HG03469 (cell line): Measurements from ENCODE around the gene PTGES3.

Source experiments
- ATAC-seq: cut with Tn5 transposase; IDR thresholded peaks from one replicate; pipeline ENCODE4 v1.9.1; 2021; ENCODE audit warnings: mild to moderate bottlenecking, moderate library complexity, moderate number of reproducible peaks; ENCODE audit not compliant: unreplicated experiment

PTGES3 gene

DNA sequence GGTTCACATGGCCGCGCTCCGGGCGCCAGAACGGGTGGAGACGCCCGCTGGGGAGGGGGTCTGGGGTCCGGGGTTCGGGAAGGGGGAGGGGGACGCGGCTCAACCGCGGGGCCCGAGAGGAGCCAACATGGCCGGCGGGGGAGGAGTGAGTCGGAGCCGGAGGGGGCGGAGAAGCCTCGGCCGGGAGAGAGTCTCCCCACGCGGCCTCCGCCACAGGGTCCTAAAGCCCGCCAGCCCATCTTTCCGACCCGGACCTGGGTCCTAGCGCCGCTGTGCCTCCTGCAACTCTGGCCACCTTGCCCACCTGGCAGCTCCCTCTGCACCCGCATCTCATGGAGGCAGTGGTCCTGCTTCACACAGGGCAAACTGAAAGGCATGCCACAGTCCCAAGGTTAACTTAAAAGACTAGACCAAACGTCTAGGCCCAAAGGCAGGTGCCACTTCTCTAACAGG is 57.9 kb downstream of the PTGES3 start, which contains the start of gene BAZ2A:
Gene BAZ2A, minus strand, starts transcription at position 147 of the 453 bp plus-strand sequence. CDS start 12,796 bp downstream, outside the sequence.
- peak; percentile 35 for ATAC-seq

DNA sequence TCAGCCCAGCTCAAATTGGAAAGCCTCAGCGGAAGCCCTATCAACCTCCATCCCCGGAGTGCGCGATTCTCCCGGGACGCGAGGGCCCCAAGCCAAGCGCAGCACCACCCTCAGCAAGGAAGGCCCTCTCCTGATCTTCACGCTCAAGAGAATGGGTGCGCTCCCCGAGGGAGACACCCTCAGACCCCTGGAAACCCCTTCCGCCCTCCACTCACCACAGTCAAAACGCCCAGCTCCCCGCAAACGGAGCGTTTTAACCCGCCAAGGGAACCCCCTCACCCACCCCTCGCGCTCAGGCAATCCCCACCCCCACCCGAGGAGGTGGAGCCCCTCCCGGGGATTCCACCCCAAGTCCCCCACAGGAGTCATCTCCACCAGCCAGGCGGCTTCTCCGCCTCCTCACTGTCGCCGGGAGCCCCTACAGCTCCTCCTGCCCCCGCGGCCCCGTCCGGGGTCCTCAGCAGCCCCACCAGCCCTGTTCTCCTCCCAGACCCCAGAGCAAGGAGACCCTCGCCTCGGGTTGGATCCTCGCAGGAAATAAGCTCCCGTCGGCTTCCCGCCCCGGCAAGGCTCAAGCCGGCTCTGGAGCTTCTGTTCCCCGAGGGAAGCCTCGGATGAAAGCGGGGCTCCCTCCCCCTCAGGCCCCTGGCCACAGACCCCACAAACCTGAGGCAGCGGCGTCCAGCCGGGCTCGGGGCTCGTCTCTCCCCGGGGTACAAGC is 58.5 kb downstream of the PTGES3 start:
- no peak for ATAC-seq

DNA sequence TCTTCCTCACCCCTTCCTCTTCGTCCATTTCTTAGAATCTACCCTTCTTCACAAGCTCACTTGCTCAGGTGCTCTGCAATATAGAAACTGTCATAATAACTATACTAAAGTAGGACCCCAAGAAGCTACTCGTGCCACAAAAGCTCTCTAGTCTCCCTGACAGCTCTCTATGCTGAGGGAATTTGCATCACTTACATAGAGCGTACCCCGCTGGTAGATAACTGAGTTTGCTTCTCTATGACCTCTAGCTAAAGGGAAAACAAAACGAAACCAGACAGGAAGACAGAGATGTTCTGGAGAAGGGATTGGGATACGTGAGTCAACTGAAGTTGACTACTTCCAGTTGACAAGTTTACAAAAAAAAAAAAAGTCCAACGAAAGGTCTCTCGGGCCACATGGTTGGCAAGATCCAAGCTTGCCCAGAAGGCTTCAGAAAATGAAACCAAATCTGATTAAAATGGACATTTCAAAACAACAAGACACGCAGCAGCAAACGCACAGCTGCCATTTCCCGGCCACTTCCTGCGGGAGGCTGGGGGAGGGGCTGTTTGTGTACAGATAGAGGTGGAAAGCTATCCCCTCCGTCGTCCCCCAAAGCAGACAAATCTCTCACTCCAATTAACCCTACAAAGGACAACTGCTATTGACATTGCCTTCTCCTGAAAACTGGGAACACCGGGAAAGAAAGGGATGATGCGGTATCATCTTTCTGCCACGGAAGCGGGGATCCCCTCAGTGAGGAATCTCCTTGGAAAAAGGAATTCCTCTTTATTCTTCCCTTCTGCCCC is 59.2 kb downstream of the PTGES3 start:
- no peak for ATAC-seq

DNA sequence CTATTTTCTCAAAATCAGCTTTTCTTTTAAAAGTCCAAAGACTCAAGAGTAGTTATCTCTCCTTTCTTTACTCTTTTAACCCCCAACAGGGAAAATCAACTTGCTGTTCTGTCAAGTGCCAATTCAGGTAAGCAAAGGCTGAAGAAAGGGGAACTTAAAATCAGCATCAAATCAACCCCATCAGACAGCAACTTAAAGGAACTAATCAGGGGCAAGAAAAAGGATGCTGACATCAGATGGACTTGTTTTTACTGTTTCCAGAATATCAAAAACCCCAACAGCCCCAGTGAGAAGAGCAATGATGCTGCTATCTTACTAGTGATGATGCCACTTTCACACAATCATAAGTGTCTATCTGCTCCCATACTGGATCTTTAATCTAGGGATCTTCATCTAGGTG is 61.4 kb downstream of the PTGES3 start:
- no peak for ATAC-seq

DNA sequence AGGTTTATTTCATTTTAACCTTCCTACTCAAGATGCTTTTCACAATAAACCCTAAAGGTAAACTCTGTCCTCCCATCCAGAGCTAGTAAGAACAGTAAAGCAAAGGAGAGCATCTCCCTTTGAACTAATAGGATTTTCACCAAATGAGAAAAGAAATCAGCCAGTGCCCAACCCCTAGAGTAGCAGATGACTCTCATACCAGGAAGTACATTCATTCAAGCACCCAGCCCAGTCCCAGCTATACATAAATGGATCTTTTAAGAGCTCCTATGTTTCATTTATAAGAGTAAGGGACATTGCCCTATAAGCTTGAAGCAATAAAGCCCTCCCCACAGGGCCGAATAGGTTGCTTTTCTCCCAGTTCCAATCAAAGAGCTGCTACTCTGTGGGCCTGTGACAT is 65.5 kb downstream of the PTGES3 start:
- no peak for ATAC-seq

DNA sequence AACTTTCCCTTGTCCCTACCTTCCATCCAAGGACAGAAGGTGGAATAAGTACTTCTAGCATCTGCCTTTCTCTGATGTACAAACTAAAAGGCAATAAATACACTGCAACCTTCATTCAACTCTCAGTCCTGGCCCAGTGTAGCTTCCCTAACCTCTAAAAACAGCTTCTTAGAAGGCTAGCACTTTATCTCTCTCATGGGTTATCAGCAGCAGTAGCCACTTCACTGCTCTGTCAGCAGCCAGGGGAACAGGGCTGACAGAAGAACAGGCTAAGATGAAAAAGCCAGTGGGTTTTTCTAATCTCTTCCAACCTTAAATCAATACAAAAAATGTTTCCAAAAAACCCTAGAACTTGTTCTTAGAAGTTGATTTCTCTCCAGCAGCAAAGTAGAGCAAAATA is 71.2 kb downstream of the PTGES3 start:
- ATAC-seq, result no peak

DNA sequence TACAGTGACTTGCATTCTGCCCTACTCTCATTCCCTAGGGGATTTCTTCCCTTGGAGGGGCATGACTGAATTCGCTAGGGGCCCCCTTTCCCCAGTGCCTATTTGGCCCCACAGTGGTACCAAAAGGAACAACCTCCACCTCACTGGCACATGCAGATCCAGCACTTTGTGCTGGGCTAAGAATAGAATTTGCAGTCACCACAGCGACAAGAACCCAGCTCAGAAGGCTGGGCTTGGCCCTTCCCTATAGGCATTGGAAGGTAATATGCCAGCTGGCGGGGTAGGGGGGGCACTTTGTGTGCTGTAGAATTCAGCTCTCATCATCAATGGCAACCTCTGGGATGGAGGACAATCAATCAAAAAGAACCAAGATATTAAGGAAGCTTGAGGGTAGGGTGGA is 71.8 kb downstream of the PTGES3 start:
- ATAC-seq, result no peak

DNA sequence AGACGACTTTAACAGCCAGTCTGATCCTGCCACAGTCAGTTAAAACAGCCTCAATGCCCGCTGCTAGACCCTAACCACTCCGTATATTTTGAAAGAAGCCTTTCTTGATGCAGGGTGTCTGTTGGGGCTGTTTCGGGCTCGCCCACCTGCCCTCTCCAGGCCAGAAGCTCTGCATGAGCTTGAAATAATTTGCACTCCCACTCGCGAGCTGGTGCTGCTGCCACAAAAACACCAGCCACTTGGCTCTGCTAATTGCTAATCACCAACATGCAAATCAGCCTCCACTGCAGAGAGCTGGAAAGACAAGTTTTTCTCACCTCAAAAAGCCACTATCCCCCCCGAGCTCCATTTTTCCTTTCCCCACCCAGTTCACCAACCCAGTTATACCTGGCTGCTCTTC is 73.5 kb downstream of the PTGES3 start:
- ATAC-seq, result no peak
